GM23338 (cell line): ENCODE data around the gene PTGS1. TPM values are rescaled to one million over a fixed set of nuclear protein-coding genes. Genes with fewer than 3 reads are reported as not detected.
A peak's percentile ranks its signal among the peaks of the same experiment; 100 is the strongest.

ENCODE experiments used
- ATAC-seq: fragments of 200-7000 bp; cut with Tn5 transposase; 3 replicates; pipeline ENCODE4 v1.9.1; 2020
- DNase-seq: peaks from one replicate; pipeline ENCODE4 v3.0.0-alpha.2; 2015; ENCODE audit warnings: low spot score
- H2AFZ ChIP-seq: fragments of 200-600 bp; sonication (generic); 2 replicates; pipeline ENCODE4 v1.8.0; 2016; ENCODE audit warnings: antibody characterized with exemption, mild to moderate bottlenecking, moderate library complexity
- H3F3A ChIP-seq: fragments of 200-600 bp; sonication (generic); replicated peaks from 2 replicates; pipeline ENCODE4 v1.8.0; 2017; ENCODE audit warnings: antibody characterized with exemption, mixed run types, low read depth
- H3K27ac ChIP-seq: fragments of 200-600 bp; sonication (generic); 2 replicates; pipeline ENCODE4 v1.6.1; 2016; ENCODE audit warnings: low read depth
- H3K27me3 ChIP-seq: fragments of 200-600 bp; sonication (generic); 2 replicates; pipeline ENCODE4 v1.8.0; 2016; ENCODE audit warnings: mild to moderate bottlenecking, mixed run types, moderate library complexity; ENCODE audit not compliant: insufficient read depth
- H3K36me3 ChIP-seq: fragments of 200-600 bp; sonication (generic); 2 replicates; pipeline ENCODE4 v1.8.0; 2016; ENCODE audit warnings: mild to moderate bottlenecking; ENCODE audit not compliant: insufficient read depth
- H3K4me1 ChIP-seq: fragments of 200-600 bp; sonication (generic); 2 replicates; pipeline ENCODE4 v1.8.0; 2016; ENCODE audit warnings: mild to moderate bottlenecking, moderate library complexity; ENCODE audit not compliant: insufficient read depth
- H3K4me2 ChIP-seq: fragments of 200-600 bp; sonication (generic); 2 replicates; pipeline ENCODE4 v1.7.1; 2017; ENCODE audit warnings: mixed run types
- H3K4me3 ChIP-seq: fragments of 200-600 bp; sonication (generic); 2 replicates; pipeline ENCODE4 v1.6.1; 2016; ENCODE audit warnings: mixed run types
- H3K79me2 ChIP-seq: fragments of 200-600 bp; sonication (generic); replicated peaks from 2 replicates; pipeline ENCODE4 v1.8.0; 2017; ENCODE audit warnings: mild to moderate bottlenecking; ENCODE audit not compliant: insufficient read depth
- H3K9me2 ChIP-seq: fragments of 200-600 bp; sonication (generic); 2 replicates; pipeline ENCODE4 v1.8.0; 2017; ENCODE audit not compliant: insufficient read depth
- H4K20me1 ChIP-seq: fragments of 200-600 bp; sonication (generic); replicated peaks from 2 replicates; pipeline ENCODE4 v1.8.0; 2017; ENCODE audit warnings: mild to moderate bottlenecking; ENCODE audit not compliant: insufficient read depth
- H3K27ac Mint-ChIP-seq: 2 replicates; pipeline ENCODE4 v1.8.0; 2020; ENCODE audit warnings: inconsistent platforms, mild to moderate bottlenecking, moderate library complexity, mixed read lengths
- H3K27me3 Mint-ChIP-seq: 3 replicates; pipeline ENCODE4 v1.8.0; 2022; ENCODE audit warnings: low read depth, mild to moderate bottlenecking, moderate library complexity, mixed read lengths, inconsistent platforms; ENCODE audit not compliant: insufficient read depth, poor library complexity
- H3K36me3 Mint-ChIP-seq: 3 replicates; pipeline ENCODE4 v1.8.0; 2021; ENCODE audit warnings: low read depth, mild to moderate bottlenecking, inconsistent platforms, moderate library complexity, mixed read lengths
- H3K4me1 Mint-ChIP-seq: 3 replicates; pipeline ENCODE4 v1.8.0; 2020; ENCODE audit warnings: mild to moderate bottlenecking, inconsistent platforms, mixed read lengths
- H3K4me3 Mint-ChIP-seq: 3 replicates; pipeline ENCODE4 v1.8.0; 2021; ENCODE audit warnings: moderate library complexity, mild to moderate bottlenecking, inconsistent platforms, mixed read lengths
- H3K9me3 Mint-ChIP-seq: 3 replicates; pipeline ENCODE4 v1.8.0; 2020; ENCODE audit warnings: moderate library complexity, mild to moderate bottlenecking, inconsistent platforms, mixed read lengths
- CREB1 ChIP-seq: fragments of 250-450 bp; sonication (Bioruptor Pico); IDR thresholded peaks from 2 replicates; pipeline ENCODE4 v1.5.0; 2020; ENCODE audit warnings: low read depth, mild to moderate bottlenecking, moderate library complexity
- ETS1 ChIP-seq: IDR thresholded peaks from 2 replicates; pipeline ENCODE4 v1.6.1; 2016; ENCODE audit warnings: antibody characterized with exemption
- EZH2 ChIP-seq: fragments of 200-600 bp; sonication (generic); IDR thresholded peaks from one replicate; pipeline ENCODE4 v1.8.0; 2017; ENCODE audit warnings: antibody characterized with exemption, mild to moderate bottlenecking, low read depth; ENCODE audit not compliant: unreplicated experiment
- EZH2phosphoT487 ChIP-seq: fragments of 200-600 bp; sonication (generic); IDR thresholded peaks from one replicate; pipeline ENCODE4 v1.8.1; 2018; ENCODE audit warnings: antibody characterized with exemption; ENCODE audit not compliant: unreplicated experiment
- JUNB ChIP-seq: IDR thresholded peaks from one replicate; pipeline ENCODE4 v1.6.1; 2016; ENCODE audit warnings: antibody characterized with exemption; ENCODE audit not compliant: unreplicated experiment
- NANOG ChIP-seq: IDR thresholded peaks from 2 replicates; pipeline ENCODE4 v1.6.1; 2016; ENCODE audit warnings: antibody characterized with exemption, borderline replicate concordance
- POLR2AphosphoS5 ChIP-seq: IDR thresholded peaks from 2 replicates; pipeline ENCODE4 v1.6.1; 2016; ENCODE audit warnings: antibody characterized with exemption, low read depth
- REST ChIP-seq: IDR thresholded peaks from one replicate; pipeline ENCODE4 v1.6.1; 2018; ENCODE audit warnings: antibody characterized with exemption; ENCODE audit not compliant: unreplicated experiment
- STAT1 ChIP-seq: IDR thresholded peaks from one replicate; pipeline ENCODE4 v1.6.1; 2016; ENCODE audit warnings: antibody characterized with exemption; ENCODE audit not compliant: unreplicated experiment
- ZNF114 ChIP-seq: fragments of 250-450 bp; sonication (Bioruptor Pico); IDR thresholded peaks from 2 replicates; pipeline ENCODE4 v1.5.0; 2020; ENCODE audit warnings: mild to moderate bottlenecking, moderate library complexity
- ZNF331 ChIP-seq: fragments of 250-450 bp; sonication (Bioruptor Pico); IDR thresholded peaks from 2 replicates; pipeline ENCODE4 v1.5.0; 2020; ENCODE audit warnings: low read depth, mild to moderate bottlenecking, moderate library complexity
- ZNF462 ChIP-seq: fragments of 250-450 bp; sonication (Bioruptor Pico); IDR thresholded peaks from 2 replicates; pipeline ENCODE4 v1.5.0; 2020; ENCODE audit warnings: mild to moderate bottlenecking, moderate library complexity
- polyA plus RNA-seq: library from polyadenylated mRNA; unstranded; fragments of >200 nt; fragmentation: Nextera tagmentation; extraction: Ambion mirVana; gene quantifications from 2 replicates; pipeline ENCODE4 v1.2.1, GENCODE V29; 2016
- total RNA-seq: library from RNA; depleted of rRNA; stranded (reverse); fragments of >200 nt; shearing (Covaris generic); gene quantifications from 2 replicates; pipeline ENCODE4 v1.2.3, GENCODE V29; 2014
- TF ChIP-seq, protein P1 (sequence below), 2 experiments: fragments of 200-600 bp in 1 of 2; sonication (generic) in 1 of 2; conservative IDR thresholded peaks; 2 replicates each; pipeline versions ENCODE4 v1.5.1 to v1.6.1; 2016 to 2017; ENCODE audit warnings: antibody characterized with exemption in 2 of 2, low read depth in 2 of 2, mild to moderate bottlenecking in 2 of 2, moderate library complexity in 1 of 2

PTGS1 gene
- total and polyA plus RNA-seq, 2 experiments from 2014 or later: 0.48 to 1.3 TPM

- no peak overlapping the region for H3K4me3 ChIP-seq
Observed at GRCh38 chr9:122406070-122406890, 35.5 kb downstream of the PTGS1 start.

More at GRCh38 chr9:122406070-122406890, 35.5 kb downstream of the PTGS1 start:
- no peaks in the 10 kb centered on the region for H3K9me2 ChIP-seq
- H3K4me2 ChIP-seq: no peak overlapping the region
- H3K9me3 Mint-ChIP-seq: peaks cover 46% of the 10 kb centered on the region
- H3K27me3 Mint-ChIP-seq: peaks cover 4% of the 10 kb centered on the region
- no peaks in the 10 kb centered on the region for H3K36me3 ChIP-seq
- H2AFZ ChIP-seq: no peak overlapping the region
- H4K20me1 ChIP-seq: no peaks in the 10 kb centered on the region
- no peak overlapping the region for H3K4me3 Mint-ChIP-seq
- H3K4me1 ChIP-seq: no peaks in the 10 kb centered on the region
- H3F3A ChIP-seq: no peaks in the 10 kb centered on the region
- no peaks in the 10 kb centered on the region for H3K79me2 ChIP-seq
- ATAC-seq: peak; percentile 56; the same call in 2 of the 3 replicates
- H3K27ac ChIP-seq: no peak overlapping the region
- H3K27me3 ChIP-seq: no peaks in the 10 kb centered on the region
- no peak for DNase-seq
- H3K4me1 Mint-ChIP-seq: no peaks in the 10 kb centered on the region
- H3K36me3 Mint-ChIP-seq: peaks cover 4% of the 10 kb centered on the region; the same call in 1 of the 3 replicates
- TF ChIP-seq STAT1 (no peak), ZNF331 (CRISPR knock-in tag) (no peak), ETS1 (no peak), ZNF462 (no peak), ZNF114 (CRISPR knock-in tag) (no peak), NANOG (no peak), REST (no peak), CREB1 (CRISPR knock-in tag) (no peak), JUNB (no peak), POLR2AphosphoS5 (no peak), EZH2phosphoT487 (no peak), EZH2 (no peak)
- TF ChIP-seq, protein P1, sequence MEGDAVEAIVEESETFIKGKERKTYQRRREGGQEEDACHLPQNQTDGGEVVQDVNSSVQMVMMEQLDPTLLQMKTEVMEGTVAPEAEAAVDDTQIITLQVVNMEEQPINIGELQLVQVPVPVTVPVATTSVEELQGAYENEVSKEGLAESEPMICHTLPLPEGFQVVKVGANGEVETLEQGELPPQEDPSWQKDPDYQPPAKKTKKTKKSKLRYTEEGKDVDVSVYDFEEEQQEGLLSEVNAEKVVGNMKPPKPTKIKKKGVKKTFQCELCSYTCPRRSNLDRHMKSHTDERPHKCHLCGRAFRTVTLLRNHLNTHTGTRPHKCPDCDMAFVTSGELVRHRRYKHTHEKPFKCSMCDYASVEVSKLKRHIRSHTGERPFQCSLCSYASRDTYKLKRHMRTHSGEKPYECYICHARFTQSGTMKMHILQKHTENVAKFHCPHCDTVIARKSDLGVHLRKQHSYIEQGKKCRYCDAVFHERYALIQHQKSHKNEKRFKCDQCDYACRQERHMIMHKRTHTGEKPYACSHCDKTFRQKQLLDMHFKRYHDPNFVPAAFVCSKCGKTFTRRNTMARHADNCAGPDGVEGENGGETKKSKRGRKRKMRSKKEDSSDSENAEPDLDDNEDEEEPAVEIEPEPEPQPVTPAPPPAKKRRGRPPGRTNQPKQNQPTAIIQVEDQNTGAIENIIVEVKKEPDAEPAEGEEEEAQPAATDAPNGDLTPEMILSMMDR (conservative IDR thresholded peaks at IDR 0.05; ENCODE audit: low read depth in 2 of 2): no peak
- H3K27ac Mint-ChIP-seq: no peak overlapping the region
